Fibroblast of pulmonary artery (primary cell): Measurements from ENCODE around the gene CBX4.

ENCODE experiments used
- DNase-seq: peaks from one replicate; pipeline ENCODE4 v3.0.0-alpha.2; 2010; ENCODE audit warnings: low read depth
- H3K4me3 ChIP-seq: replicated peaks from 2 replicates; pipeline ENCODE4 v1.5.1; 2011; ENCODE audit warnings: low read depth, mild to moderate bottlenecking, control low read depth, low read length, moderate library complexity
- CTCF ChIP-seq: IDR thresholded peaks from 2 replicates; pipeline ENCODE4 v1.5.1; 2011; ENCODE audit warnings: mild to moderate bottlenecking, control low read depth, low read length, inconsistent platforms; ENCODE audit errors: missing control alignments

The CBX4 gene

GRCh38 chr17:79836510-79836971 lies 2.7 kb downstream of the CBX4 start:
- no peak for DNase-seq
- TF ChIP-seq CTCF, result no peak

GRCh38 chr17:79835953-79836509 lies 3.2 kb downstream of the CBX4 start:
- no peak overlapping the region for H3K4me3 ChIP-seq
- no peak for DNase-seq
- TF ChIP-seq CTCF, result no peak

More at GRCh38 chr17:79836510-79836971, 2.7 kb downstream of the CBX4 start:
- peak overlapping the region; percentile 88 for H3K4me3 ChIP-seq

- no peak for DNase-seq
- H3K4me3 ChIP-seq, result no peak overlapping the region
- TF ChIP-seq CTCF, result no peak
Observed at GRCh38 chr17:79835470-79835899, 3.8 kb downstream of the CBX4 start.

GRCh38 chr17:79834565-79835469 lies 4.4 kb downstream of the CBX4 start:
- DNase-seq, result no peak
- peak; percentile 51 for TF ChIP-seq CTCF
- H3K4me3 ChIP-seq, result no peak overlapping the region

GRCh38 chr17:79833744-79834564 lies 5.3 kb downstream of the CBX4 start:
- no peak overlapping the region for H3K4me3 ChIP-seq
- no peak for DNase-seq
- no peak for TF ChIP-seq CTCF

- no peak for DNase-seq
- TF ChIP-seq CTCF, result no peak
- H3K4me3 ChIP-seq, result no peak overlapping the region
Observed at GRCh38 chr17:79833110-79833450, 6.2 kb downstream of the CBX4 start.
